Right lobe of liver (tissue), 6 donors: Measurements from ENCODE around the gene NAGLU. TPM values are rescaled to one million over a fixed set of nuclear protein-coding genes. Genes with fewer than 3 reads are reported as not detected.

Experiments
- ATAC-seq, 4 donors: fragments of 200-7000 bp; cut with Tn5 transposase; one replicate each; pipeline ENCODE4 v1.9.1; 2020; ENCODE audit warnings: mild to moderate bottlenecking in 4 of 4, moderate library complexity in 4 of 4
- DNase-seq, 3 donors: peaks; one replicate each; pipeline ENCODE4 v3.0.0-alpha.2; 2020
- H3K27ac ChIP-seq, 3 donors: fragments of 200-600 bp; one replicate each; pipeline ENCODE4 v1.8.0; 2022
- H3K27me3 ChIP-seq, 2 donors: fragments of 200-600 bp; one replicate each; pipeline ENCODE4 v1.8.0; 2022
- H3K36me3 ChIP-seq, 4 donors: fragments of 200-600 bp; sonication (generic) in 1 of 4; one replicate each; pipeline versions ENCODE4 v1.5.1 to v1.8.0; 2017 to 2022; ENCODE audit warnings: control low read depth in 1 of 4
- H3K4me1 ChIP-seq, 4 donors: fragments of 200-600 bp; sonication (generic) in 1 of 4; one replicate each; pipeline versions ENCODE4 v1.5.1 to v1.8.0; 2017 to 2022; ENCODE audit warnings: control low read depth in 1 of 4
- H3K4me3 ChIP-seq, 3 donors: fragments of 200-600 bp; one replicate each; pipeline ENCODE4 v1.8.0; 2022
- H3K9me3 ChIP-seq, 4 donors: fragments of 200-600 bp; sonication (generic) in 1 of 4; one replicate each; pipeline versions ENCODE4 v1.5.1 to v1.8.0; 2017 to 2022; ENCODE audit warnings: control low read depth in 1 of 4
- POLR2A ChIP-seq: fragments of 450-650 bp; IDR thresholded peaks from one replicate; pipeline ENCODE4 v1.6.1; 2017; ENCODE audit warnings: antibody characterized with exemption, mild to moderate bottlenecking
- WGBS: methylation state at CpG from one replicate; pipeline ENCODE4 v1.1.6; 2018; ENCODE audit warnings: low coverage, low lambda C conversion rate; ENCODE audit not compliant: insufficient coverage; ENCODE audit errors: missing lambda C conversion rate; 5-methylcytosine and 5-hydroxymethylcytosine counted together
- intact Hi-C, 2 donors: fragments of 100-400 bp; cut with DNase I; formaldehyde crosslinking; loops; one replicate each; pipeline versions ENCODE4 v1.11.2 to v1.14.1; 2022
- total RNA-seq, 6 experiments: library from RNA; depleted of rRNA in 2 of 6; stranded (reverse); fragments of >200 nt in 2 of 6; fragmentation: NEBNext Ultra II Directional in 3 of 6; extraction: Animal tissue kit (Norgen Biotek cat#: 25700) in 3 of 6; gene quantifications; one replicate each; pipeline versions ENCODE4 v1.1.0 to v1.2.4, GENCODE V29; 2016 to 2023
- TF ChIP-seq, protein P1 (sequence below), 4 donors: fragments of 200-600 bp in 3 of 4; fragments of 450-650 bp in 1 of 4; IDR thresholded peaks; one replicate each; pipeline versions ENCODE4 v1.5.1 to v1.8.0; 2016 to 2022; ENCODE audit warnings: antibody characterized with exemption in 4 of 4, mild to moderate bottlenecking in 2 of 4
- donor health status: DM: no; HTN: yes; CAD: no.
- donor health status: DM: no; HTN: no; CAD: no.
- donor health status: DM: no; HTN: no; CAD: no.
- donor health status: DM: no; HTN: yes; CAD: no.
- donor health status: DM: no; HTN: yes; CAD: no.

The NAGLU gene
- total RNA-seq, 6 experiments from 2014 or later: 36.4 to 81.6 (median 43.7) TPM

DNA sequence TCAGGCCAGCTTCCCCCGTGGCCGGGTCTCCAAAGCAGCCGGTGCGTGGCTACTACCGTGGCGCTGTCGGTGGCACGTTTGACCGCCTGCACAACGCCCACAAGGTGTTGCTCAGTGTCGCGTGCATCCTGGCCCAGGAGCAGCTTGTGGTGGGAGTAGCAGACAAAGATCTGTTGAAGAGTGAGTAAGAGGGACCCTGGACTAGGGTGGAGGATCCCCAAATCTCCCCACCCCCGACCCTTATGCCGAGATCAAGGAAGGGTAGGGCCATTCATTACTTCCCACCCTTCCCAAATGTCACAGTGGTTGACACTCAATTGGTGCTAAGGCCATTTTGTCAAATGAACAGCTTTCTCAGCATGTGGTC is 27.1 kb downstream of the NAGLU start:
- Histone ChIP-seq H3K9me3 (no peaks in the 10 kb centered on the region), H3K36me3 (peaks cover 0 to 11% (median 2%) of the 10 kb centered on the region in 4 donors), H3K27me3 (no peaks in the 10 kb centered on the region), H3K4me1 (peaks cover 0 to 52% (median 26%) of the 10 kb centered on the region in 4 donors), H3K27ac (peak overlapping the region; percentile 70 to 85 (median 82)), H3K4me3 (peak overlapping the region; percentile 92 to 96 (median 94))
- TF ChIP-seq, protein P1, sequence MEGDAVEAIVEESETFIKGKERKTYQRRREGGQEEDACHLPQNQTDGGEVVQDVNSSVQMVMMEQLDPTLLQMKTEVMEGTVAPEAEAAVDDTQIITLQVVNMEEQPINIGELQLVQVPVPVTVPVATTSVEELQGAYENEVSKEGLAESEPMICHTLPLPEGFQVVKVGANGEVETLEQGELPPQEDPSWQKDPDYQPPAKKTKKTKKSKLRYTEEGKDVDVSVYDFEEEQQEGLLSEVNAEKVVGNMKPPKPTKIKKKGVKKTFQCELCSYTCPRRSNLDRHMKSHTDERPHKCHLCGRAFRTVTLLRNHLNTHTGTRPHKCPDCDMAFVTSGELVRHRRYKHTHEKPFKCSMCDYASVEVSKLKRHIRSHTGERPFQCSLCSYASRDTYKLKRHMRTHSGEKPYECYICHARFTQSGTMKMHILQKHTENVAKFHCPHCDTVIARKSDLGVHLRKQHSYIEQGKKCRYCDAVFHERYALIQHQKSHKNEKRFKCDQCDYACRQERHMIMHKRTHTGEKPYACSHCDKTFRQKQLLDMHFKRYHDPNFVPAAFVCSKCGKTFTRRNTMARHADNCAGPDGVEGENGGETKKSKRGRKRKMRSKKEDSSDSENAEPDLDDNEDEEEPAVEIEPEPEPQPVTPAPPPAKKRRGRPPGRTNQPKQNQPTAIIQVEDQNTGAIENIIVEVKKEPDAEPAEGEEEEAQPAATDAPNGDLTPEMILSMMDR (IDR thresholded peaks at IDR 0.05): no peak
- TF ChIP-seq POLR2A: no peak
- intact Hi-C loops: no loop called here
- WGBS: 61% methylated on average over 2 of the region's 14 CpGs
- ATAC-seq (no peak), DNase-seq (no peak)

DNA sequence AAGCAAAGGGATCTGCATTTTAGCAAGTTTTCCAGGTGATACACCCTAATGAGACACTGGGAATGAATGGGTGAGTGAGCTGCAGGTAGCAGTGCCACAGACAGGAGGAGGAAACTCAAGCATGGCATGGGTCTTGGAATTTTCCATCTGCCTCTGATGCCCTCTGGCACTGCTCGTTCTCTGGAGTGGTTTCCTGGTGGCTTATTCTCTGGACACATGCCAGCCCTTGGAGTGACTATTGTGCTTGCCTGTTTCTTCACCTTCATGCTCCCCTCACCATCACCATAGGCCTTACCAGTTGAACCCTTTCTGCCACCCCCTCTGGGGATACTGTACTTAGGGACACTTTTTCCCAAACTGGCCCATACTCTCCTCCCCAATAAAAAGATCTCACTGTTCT is 27.5 kb downstream of the NAGLU start:
- Histone ChIP-seq H3K9me3 (no peaks in the 10 kb centered on the region), H3K36me3 (peaks cover 0 to 13% (median 3%) of the 10 kb centered on the region in 4 donors), H3K4me1 (peaks cover 0 to 56% (median 28%) of the 10 kb centered on the region in 4 donors), H3K4me3 (peak overlapping the region; percentile 92 to 96 (median 94)), H3K27ac (peak overlapping the region in 1 of 3 donors; percentile 82), H3K27me3 (no peaks in the 10 kb centered on the region)
- no CpG with 5 or more reads among the region's 1 CpG for WGBS
- intact Hi-C loops: no loop called here
- ATAC-seq (peak in 1 of 4 donors; percentile 0), DNase-seq (no peak)
- TF ChIP-seq POLR2A: no peak
- TF ChIP-seq, protein P1 (IDR thresholded peaks at IDR 0.05): no peak

DNA sequence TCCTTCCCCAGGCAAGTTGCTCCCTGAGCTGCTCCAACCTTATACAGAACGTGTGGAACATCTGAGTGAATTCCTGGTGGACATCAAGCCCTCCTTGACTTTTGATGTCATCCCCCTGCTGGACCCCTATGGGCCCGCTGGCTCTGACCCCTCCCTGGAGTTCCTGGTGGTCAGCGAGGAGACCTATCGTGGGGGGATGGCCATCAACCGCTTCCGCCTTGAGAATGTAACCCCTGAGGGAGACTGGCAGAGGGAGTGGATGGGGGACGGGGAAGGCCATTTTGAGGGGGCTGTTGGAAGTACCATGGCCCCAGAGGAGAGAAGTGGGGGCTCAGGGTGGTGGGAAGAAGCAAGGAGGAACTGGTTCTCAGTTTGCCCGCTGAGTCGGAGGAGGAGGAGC is 27.9 kb downstream of the NAGLU start:
- Histone ChIP-seq H3K27me3 (no peaks in the 10 kb centered on the region), H3K4me1 (peaks cover 0 to 59% (median 28%) of the 10 kb centered on the region in 4 donors), H3K27ac (peak overlapping the region in 1 of 3 donors; percentile 82), H3K4me3 (no peak overlapping the region), H3K9me3 (no peaks in the 10 kb centered on the region), H3K36me3 (peaks cover 0 to 17% (median 5%) of the 10 kb centered on the region in 4 donors)
- intact Hi-C loops: no loop called here
- TF ChIP-seq, protein P1 (IDR thresholded peaks at IDR 0.05): no peak
- no peak for TF ChIP-seq POLR2A
- ATAC-seq (no peak), DNase-seq (no peak)
- WGBS: 55% methylated on average over 7 of the region's 9 CpGs

DNA sequence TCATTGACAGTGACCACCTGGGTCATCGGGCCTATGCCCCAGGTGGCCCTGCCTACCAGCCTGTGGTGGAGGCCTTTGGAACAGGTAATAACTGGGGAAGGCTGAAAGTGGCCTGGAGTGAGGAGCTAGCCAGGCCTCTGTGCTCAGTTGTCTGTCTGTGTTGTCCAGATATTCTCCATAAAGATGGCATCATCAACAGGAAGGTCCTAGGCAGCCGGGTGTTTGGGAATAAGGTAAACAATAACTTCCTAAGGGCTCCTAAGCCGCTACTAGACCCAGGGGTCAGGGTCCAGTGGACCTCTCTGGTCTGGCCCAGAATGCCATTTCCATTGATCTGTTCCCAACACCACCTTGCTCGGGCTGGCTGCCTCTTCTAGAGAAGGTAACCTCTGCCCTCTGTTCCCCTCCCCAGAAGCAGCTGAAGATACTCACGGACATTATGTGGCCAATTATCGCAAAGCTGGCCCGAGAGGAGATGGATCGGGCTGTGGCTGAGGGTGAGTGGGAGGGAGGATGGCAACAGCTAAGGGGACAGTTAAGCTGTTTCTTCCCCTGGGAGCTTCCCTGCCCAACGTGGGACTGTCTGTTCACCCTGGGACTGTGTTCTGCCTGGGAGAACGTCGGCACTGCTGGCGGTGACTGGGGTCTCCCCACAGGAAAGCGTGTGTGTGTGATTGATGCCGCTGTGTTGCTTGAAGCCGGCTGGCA is 28.9 kb downstream of the NAGLU start:
- DNase-seq (peak in 1 of 3 donors; percentile 76), ATAC-seq (peak; percentile 6 to 52 (median 16))
- no peak overlapping the region for H3K4me3 ChIP-seq
- peak overlapping the region in 2 of 3 donors; percentile 15 to 71 for H3K27ac ChIP-seq
- 37% methylated on average over 4 of the region's 15 CpGs for WGBS
- H3K27me3 ChIP-seq: no peaks in the 10 kb centered on the region
- H3K36me3 ChIP-seq: peaks cover 0 to 27% (median 12%) of the 10 kb centered on the region in 4 donors
- intact Hi-C loops: no loop called here
- no peak for TF ChIP-seq POLR2A
- TF ChIP-seq, protein P1 (IDR thresholded peaks at IDR 0.05): no peak
- peaks cover 0 to 59% (median 28%) of the 10 kb centered on the region in 4 donors for H3K4me1 ChIP-seq
- H3K9me3 ChIP-seq: no peaks in the 10 kb centered on the region
